MM.1S (cell line): ENCODE measurements around the gene CCDC134.

ENCODE experiments used
- EZH2 ChIP-seq: fragments of 300-600 bp; sonication (generic); optimal IDR thresholded peaks from 2 replicates; pipeline ENCODE3; 2017; ENCODE audit warnings: low read depth, mild to moderate bottlenecking, antibody characterized with exemption, low read length, mixed read lengths
- EZH2phosphoT487 ChIP-seq: fragments of 300-600 bp; sonication (generic); IDR thresholded peaks from 2 replicates; pipeline ENCODE4 v1.6.1; 2018; ENCODE audit warnings: antibody characterized with exemption, low read length
- TF ChIP-seq, protein P1 (sequence below): fragments of 300-600 bp; sonication (generic); IDR thresholded peaks from 2 replicates; pipeline ENCODE4 v1.5.1; 2016; ENCODE audit warnings: antibody characterized with exemption, low read length, mixed read lengths

GRCh38 chr22:41830174-41830573, 29.7 kb downstream of the CCDC134 start:
- TF ChIP-seq, protein P1, sequence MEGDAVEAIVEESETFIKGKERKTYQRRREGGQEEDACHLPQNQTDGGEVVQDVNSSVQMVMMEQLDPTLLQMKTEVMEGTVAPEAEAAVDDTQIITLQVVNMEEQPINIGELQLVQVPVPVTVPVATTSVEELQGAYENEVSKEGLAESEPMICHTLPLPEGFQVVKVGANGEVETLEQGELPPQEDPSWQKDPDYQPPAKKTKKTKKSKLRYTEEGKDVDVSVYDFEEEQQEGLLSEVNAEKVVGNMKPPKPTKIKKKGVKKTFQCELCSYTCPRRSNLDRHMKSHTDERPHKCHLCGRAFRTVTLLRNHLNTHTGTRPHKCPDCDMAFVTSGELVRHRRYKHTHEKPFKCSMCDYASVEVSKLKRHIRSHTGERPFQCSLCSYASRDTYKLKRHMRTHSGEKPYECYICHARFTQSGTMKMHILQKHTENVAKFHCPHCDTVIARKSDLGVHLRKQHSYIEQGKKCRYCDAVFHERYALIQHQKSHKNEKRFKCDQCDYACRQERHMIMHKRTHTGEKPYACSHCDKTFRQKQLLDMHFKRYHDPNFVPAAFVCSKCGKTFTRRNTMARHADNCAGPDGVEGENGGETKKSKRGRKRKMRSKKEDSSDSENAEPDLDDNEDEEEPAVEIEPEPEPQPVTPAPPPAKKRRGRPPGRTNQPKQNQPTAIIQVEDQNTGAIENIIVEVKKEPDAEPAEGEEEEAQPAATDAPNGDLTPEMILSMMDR = no peak; the same call in 1 of the 2 replicates
- TF ChIP-seq EZH2phosphoT487 (no peak), EZH2 (no peak)
